22Rv1 (cell line): ENCODE data around the gene RARRES2.
"Not testable (repeated sequence)": the region's sequence is repeated elsewhere in the genome, so short reads cannot be mapped to it uniquely, and the experiment has no call there.

Experiments used
- ZFX ChIP-seq: fragments of 450-650 bp; IDR thresholded peaks from 2 replicates; pipeline ENCODE4 v1.6.1; 2017; ENCODE audit warnings: antibody characterized with exemption, borderline replicate concordance
- TF ChIP-seq, protein P1 (sequence below): fragments of 450-650 bp; IDR thresholded peaks from 2 replicates; pipeline ENCODE4 v1.5.1; 2017; ENCODE audit warnings: mild to moderate bottlenecking

GRCh38 chr7:150312649-150313366 lies 28.6 kb downstream of the RARRES2 start:
- TF ChIP-seq, protein P1, sequence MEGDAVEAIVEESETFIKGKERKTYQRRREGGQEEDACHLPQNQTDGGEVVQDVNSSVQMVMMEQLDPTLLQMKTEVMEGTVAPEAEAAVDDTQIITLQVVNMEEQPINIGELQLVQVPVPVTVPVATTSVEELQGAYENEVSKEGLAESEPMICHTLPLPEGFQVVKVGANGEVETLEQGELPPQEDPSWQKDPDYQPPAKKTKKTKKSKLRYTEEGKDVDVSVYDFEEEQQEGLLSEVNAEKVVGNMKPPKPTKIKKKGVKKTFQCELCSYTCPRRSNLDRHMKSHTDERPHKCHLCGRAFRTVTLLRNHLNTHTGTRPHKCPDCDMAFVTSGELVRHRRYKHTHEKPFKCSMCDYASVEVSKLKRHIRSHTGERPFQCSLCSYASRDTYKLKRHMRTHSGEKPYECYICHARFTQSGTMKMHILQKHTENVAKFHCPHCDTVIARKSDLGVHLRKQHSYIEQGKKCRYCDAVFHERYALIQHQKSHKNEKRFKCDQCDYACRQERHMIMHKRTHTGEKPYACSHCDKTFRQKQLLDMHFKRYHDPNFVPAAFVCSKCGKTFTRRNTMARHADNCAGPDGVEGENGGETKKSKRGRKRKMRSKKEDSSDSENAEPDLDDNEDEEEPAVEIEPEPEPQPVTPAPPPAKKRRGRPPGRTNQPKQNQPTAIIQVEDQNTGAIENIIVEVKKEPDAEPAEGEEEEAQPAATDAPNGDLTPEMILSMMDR: not testable (repeated sequence)
- not testable (repeated sequence) for TF ChIP-seq ZFX
